ENCODE measurements around the gene LMNA.
"Not testable (repeated sequence)": the region's sequence is repeated elsewhere in the genome, so short reads cannot be mapped to it uniquely, and the experiment has no call there.

LMNA gene

GRCh38 chr1:156180471-156180870, 66.0 kb downstream of the LMNA start:
- H2AFZ ChIP-seq (ENCODE audit: low read depth, low read length): no peak overlapping the region
- H3K36me3 ChIP-seq (ENCODE audit: insufficient read depth, low read length): no peaks in the 10 kb centered on the region
- no peaks in the 10 kb centered on the region for H3K79me2 ChIP-seq (ENCODE audit: insufficient read depth, low read length)
- H3K27ac ChIP-seq (ENCODE audit: low read length): no peak overlapping the region
- no peak overlapping the region for H3K9ac ChIP-seq (ENCODE audit: low read depth, low read length)
- H3K4me3 ChIP-seq (ENCODE audit: low read depth in 1 of 2, low read length in 2 of 2): no peak overlapping the region
- H3K27me3 ChIP-seq (ENCODE audit: insufficient read depth, low read length, poor library complexity): peaks cover 1% of the 10 kb centered on the region
- TF ChIP-seq EZH2 (IDR thresholded peaks at IDR 0.05; ENCODE audit: borderline replicate concordance, low read depth, low read length, severe bottlenecking): no peak
- H3K9me3 ChIP-seq (ENCODE audit: insufficient read depth, low read length, severe bottlenecking): no peaks in the 10 kb centered on the region
- no peaks in the 10 kb centered on the region for H4K20me1 ChIP-seq (ENCODE audit: insufficient read depth, low read length)
- ATAC-seq (ENCODE audit: insufficient read depth, low read depth) (no peak), DNase-seq (no peak)
- no peaks in the 10 kb centered on the region for H3K4me1 ChIP-seq (ENCODE audit: insufficient read depth, low read length)
- H3K4me2 ChIP-seq (ENCODE audit: insufficient read depth, low read length): no peak overlapping the region

DNA sequence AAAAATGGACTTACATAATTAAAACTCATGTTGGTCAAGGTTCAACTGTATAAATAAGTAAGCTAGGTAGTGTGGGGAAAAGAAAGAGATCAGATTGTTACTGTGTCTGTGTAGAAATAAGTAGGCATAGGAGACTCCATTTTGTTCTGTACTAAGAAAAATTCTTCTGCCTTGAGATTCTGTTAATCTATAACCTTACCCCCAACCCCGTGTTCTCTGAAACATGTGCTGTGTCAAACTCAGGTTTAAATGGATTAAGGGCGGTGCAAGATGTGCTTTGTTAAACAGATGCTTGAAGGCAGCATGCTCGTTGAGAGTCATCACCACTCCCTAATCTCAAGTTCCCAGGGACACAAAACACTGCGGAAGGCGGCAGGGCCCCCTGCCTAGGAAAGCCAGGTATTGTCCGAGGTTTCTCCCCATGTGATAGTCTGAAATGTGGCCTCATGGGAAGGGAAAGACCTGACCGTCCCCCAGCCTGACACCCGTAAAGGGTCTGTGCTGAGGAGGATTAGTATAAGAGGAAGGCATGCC, 66.9 kb downstream of the LMNA start:
- not testable (repeated sequence) for H3K27ac ChIP-seq (ENCODE audit: low read length); H3K9ac ChIP-seq (ENCODE audit: low read depth, low read length); H3K36me3 ChIP-seq (ENCODE audit: insufficient read depth, low read length); ATAC-seq (ENCODE audit: insufficient read depth, low read depth); H4K20me1 ChIP-seq (ENCODE audit: insufficient read depth, low read length); H3K9me3 ChIP-seq (ENCODE audit: insufficient read depth, low read length, severe bottlenecking); H3K4me1 ChIP-seq (ENCODE audit: insufficient read depth, low read length); H3K4me3 ChIP-seq (ENCODE audit: low read depth in 1 of 2, low read length in 2 of 2); DNase-seq; H2AFZ ChIP-seq (ENCODE audit: low read depth, low read length); H3K79me2 ChIP-seq (ENCODE audit: insufficient read depth, low read length); H3K27me3 ChIP-seq (ENCODE audit: insufficient read depth, low read length, poor library complexity); H3K4me2 ChIP-seq (ENCODE audit: insufficient read depth, low read length)

- H3K9ac ChIP-seq (ENCODE audit: low read depth, low read length); H3K79me2 ChIP-seq (ENCODE audit: insufficient read depth, low read length); H3K4me2 ChIP-seq (ENCODE audit: insufficient read depth, low read length); H3K27me3 ChIP-seq (ENCODE audit: insufficient read depth, low read length, poor library complexity); DNase-seq; H3K36me3 ChIP-seq (ENCODE audit: insufficient read depth, low read length); H4K20me1 ChIP-seq (ENCODE audit: insufficient read depth, low read length); H3K9me3 ChIP-seq (ENCODE audit: insufficient read depth, low read length, severe bottlenecking); H3K4me3 ChIP-seq (ENCODE audit: low read depth in 1 of 2, low read length in 2 of 2); H2AFZ ChIP-seq (ENCODE audit: low read depth, low read length); ATAC-seq (ENCODE audit: insufficient read depth, low read depth); H3K27ac ChIP-seq (ENCODE audit: low read length); H3K4me1 ChIP-seq (ENCODE audit: insufficient read depth, low read length): not testable (repeated sequence)
Measured at GRCh38 chr1:156182010-156182779, 67.7 kb downstream of the LMNA start.

GRCh38 chr1:156186347-156187177, 72.1 kb downstream of the LMNA start:
- H3K79me2 ChIP-seq (ENCODE audit: insufficient read depth, low read length); H3K9me3 ChIP-seq (ENCODE audit: insufficient read depth, low read length, severe bottlenecking); H3K4me2 ChIP-seq (ENCODE audit: insufficient read depth, low read length); H3K9ac ChIP-seq (ENCODE audit: low read depth, low read length); ATAC-seq (ENCODE audit: insufficient read depth, low read depth); DNase-seq; H3K4me3 ChIP-seq (ENCODE audit: low read depth in 1 of 2, low read length in 2 of 2); H3K27ac ChIP-seq (ENCODE audit: low read length); H3K4me1 ChIP-seq (ENCODE audit: insufficient read depth, low read length); H2AFZ ChIP-seq (ENCODE audit: low read depth, low read length); H3K27me3 ChIP-seq (ENCODE audit: insufficient read depth, low read length, poor library complexity); H3K36me3 ChIP-seq (ENCODE audit: insufficient read depth, low read length); H4K20me1 ChIP-seq (ENCODE audit: insufficient read depth, low read length): not testable (repeated sequence)

All from DND-41 (cell line).